Posterior cingulate gyrus (tissue), 11 donors: Measurements from ENCODE around the gene RAB5B.
A peak's percentile ranks its signal among the peaks of the same experiment; 100 is the strongest.

Source experiments
- DNase-seq, 10 donors: peaks; one replicate each; pipeline versions ENCODE4 v3.0.0 to v3.0.0-alpha.2; 2020 to 2021; ENCODE audit warnings: mixed read lengths in 3 of 10
- intact Hi-C: fragments of 100-400 bp; cut with DNase I; formaldehyde crosslinking; loops from one replicate; pipeline ENCODE4 v1.15.1; 2023

The RAB5B gene

GRCh38 chr12:56007564-56008559, 34.0 kb downstream of the RAB5B start:
- intact Hi-C loops = loop anchor here (1.0 kb wide), 1 partner anchor 11 kb away; the partner anchor contains the start of gene SUOX
- peak in 8 of 10 donors; percentile 15 to 88 (median 42) for DNase-seq

DNA sequence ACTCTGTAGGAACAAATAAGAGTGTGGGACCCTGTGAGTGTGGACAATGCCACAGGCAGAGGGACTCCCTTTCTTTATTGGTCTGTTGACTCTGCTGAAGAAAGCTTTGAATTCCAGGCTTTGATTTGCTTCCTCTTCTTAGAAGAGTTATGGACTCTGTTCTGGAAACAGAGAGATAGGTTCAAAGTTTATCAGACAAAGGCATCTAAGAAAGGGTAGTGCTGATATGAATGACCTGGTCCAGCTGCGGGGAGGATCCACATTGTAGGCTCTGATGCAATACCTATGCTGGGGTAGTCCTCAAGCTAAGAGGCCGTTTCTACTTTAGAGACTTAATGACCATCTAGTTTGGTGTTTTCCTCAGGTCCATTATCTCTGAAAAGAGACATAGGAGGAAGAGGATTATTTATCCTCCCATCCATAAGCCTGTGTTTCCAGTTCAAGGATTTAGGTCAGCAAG, 36.3 kb downstream of the RAB5B start:
- DNase-seq = no peak
- intact Hi-C loops = no loop called here

DNA sequence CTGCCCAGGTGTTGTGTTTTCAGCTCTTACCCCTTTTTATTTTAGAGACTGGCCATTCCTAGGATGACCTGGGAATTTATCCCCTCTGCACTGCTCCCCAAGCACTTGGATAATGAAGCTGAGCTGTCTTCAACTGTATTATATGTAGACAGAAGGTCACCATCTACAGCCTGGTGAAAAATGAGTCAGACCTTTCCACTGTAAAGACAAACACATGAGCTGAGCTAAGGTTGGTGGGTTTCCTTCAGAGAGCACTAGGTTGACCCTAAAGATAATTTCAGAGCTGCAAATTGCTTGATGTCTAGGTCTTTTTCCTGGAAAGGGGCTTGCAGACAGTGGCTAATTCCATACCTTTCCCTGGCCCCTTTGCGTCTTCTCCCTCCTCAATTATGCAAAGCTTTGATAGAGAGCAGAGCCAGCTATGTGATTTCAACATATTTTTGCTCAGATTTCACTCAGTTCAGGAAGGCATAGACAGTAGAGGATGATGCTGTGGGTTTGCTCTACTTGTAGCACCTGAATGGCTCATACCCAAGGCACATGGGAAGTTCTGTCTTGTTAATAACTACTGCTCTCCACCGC, 37.7 kb downstream of the RAB5B start:
- no peak for DNase-seq
- intact Hi-C loops = no loop called here

DNA sequence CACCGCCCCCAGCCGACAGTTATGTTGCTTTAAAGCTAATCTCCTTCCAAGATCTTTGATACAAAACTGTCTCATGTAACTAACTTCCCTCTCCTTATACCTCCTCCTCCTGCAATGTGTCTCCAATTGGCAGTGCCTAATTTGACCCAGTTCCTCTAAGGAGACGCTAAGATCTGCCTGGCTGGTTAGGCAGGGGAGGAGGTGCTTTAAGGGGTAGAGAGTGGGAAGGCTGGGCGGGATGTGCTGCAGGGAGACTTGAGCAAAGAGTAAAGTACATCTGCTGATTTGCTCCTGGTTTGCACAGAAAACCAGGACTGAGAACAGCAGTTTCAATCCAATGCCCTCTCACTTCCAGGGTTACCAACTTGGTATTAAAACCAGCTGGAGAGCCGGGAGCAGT, 39.6 kb downstream of the RAB5B start:
- intact Hi-C loops = no loop called here
- DNase-seq = peak in 6 of 10 donors; percentile 14 to 89 (median 48)

DNA sequence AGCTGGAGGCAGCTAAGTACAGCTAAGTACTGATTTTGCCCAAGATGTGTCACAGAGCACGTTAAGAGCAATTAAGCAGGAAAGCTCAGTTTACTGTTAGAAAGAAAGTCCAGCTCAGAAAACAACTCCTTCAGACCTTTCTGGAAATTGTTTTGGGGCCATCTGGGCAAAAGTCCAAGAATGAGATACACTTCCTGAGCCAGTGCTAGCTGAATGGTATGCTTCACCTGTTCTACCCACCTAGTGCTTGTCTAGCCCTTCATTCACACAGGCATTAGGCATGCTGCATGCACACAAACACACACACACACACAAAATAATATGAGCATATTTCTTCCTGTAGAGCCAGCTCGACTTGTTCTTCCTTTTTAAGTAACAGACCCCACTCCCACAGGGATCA, 40.3 kb downstream of the RAB5B start:
- intact Hi-C loops = no loop called here
- DNase-seq = no peak

DNA sequence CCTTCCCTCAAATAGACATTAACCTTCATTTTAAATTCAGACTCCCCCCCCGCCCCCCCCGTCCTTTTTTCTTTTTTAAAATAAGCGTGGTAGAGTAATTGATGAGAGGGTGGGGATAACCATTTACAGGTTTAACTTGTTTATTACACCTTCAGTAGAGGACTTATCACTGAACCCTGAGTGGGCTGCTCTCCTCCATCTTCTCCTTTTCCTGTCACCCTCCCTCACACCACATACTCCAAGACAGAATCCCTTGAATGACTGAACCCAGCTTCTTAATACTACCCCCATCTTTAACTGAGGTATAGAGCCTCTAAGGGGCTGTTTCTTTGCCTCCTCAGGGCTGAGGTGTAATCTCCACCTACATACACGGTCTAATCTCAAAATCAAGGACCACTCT, 43.3 kb downstream of the RAB5B start:
- no peak for DNase-seq
- intact Hi-C loops = no loop called here

- no peak for DNase-seq
- intact Hi-C loops = no loop called here
These were observed 44.5 kb downstream of the RAB5B start for GRCh38 chr12:56018356-56018755.

DNA sequence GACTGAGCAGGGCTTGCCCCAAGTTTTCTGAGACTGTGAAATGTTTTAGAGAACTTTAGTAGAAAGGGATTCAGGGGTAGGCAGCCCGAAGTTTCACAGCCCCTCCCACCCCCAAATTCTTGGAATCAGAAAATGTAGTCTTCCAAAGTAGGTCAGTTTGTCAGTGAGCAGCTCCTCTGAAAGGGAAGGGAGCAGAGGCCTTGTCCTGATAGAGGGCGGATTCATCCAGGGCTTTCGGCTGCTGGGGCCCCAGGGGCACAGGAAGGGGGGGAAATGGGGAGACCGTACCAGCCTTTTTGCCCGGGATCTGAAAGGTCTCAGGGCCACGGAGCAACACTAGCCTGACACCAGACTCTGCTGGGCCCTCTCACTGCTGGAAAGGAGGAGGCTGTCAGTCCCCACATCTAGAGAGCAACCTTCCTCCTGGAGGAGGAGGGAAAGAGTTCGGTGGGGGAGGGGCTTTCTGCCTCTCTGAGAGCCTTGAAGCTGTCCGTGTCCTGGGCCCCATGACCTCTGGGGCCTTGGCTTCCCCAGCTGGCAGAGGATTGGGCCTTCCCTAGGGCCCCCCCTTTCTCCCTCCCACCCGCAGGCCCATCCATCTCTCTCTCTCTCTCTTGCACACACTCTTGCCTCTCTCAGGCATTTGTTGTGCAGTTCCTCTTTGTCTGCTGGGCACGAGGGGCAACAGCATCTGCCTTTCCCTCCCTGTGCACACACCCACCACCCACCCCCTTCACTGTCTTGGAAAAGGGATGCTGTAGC, 46.7 kb downstream of the RAB5B start, which contains the start of gene IKZF4:
IKZF4 (plus strand) TSS at position 621 of the 762 bp plus-strand sequence. CDS start 451 bp downstream, outside the sequence.
- peak in 4 of 10 donors; percentile 28 to 84 (median 55) for DNase-seq
- intact Hi-C loops = no loop called here

GRCh38 chr12:56021889-56022497, 48.1 kb downstream of the RAB5B start:
- intact Hi-C loops = no loop called here
- peak in 1 of 10 donors; percentile 4 for DNase-seq

- intact Hi-C loops = no loop called here
- no peak for DNase-seq
These were observed 54.8 kb downstream of the RAB5B start for GRCh38 chr12:56028511-56029165.

DNA sequence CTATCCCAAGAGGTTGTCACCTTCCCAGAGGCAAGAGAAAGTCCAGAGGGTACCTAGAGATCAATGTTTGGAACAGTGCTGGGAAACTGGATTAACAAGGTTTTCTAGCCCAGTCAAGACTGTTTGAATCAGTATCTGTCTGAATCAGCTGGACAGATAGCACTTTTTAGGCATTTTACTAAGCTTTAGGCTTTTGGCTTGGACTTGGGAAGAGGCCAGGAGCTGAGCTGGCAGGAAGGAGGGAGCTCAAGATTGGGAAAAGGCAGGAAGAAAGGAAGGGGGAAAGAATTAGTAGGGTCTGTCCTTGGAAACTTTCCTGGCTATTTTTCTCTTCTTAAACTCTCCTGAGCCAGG, 55.3 kb downstream of the RAB5B start:
- intact Hi-C loops = no loop called here
- no peak for DNase-seq

GRCh38 chr12:56029666-56030293, 55.9 kb downstream of the RAB5B start:
- DNase-seq = peak in 2 of 10 donors; percentile 19 to 25
- intact Hi-C loops = no loop called here

DNA sequence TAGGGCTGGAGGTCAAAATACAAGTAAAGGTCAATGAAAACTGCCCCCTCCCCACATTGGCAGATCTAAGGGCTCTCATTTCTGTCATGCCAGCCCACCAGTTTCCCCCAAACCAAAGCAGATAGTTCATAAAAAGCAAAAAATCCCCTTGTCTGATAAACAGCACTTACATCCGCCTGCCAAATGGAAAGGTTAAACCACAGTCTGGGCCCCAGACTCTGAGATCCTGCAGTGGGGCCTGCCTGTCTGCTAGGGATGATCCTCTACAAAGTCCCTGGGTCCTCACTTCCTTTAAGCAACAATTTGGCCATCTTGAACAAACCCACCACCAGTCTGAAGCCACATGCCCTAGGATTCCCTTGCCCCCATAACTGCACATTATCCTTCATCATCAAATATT, 58.1 kb downstream of the RAB5B start:
- intact Hi-C loops = no loop called here
- DNase-seq = no peak

GRCh38 chr12:56034586-56035332, 60.9 kb downstream of the RAB5B start:
- no peak for DNase-seq
- intact Hi-C loops = no loop called here

GRCh38 chr12:56037161-56037560, 63.3 kb downstream of the RAB5B start:
- DNase-seq = no peak
- intact Hi-C loops = no loop called here

GRCh38 chr12:56038022-56038655, 64.3 kb downstream of the RAB5B start:
- intact Hi-C loops = no loop called here
- no peak for DNase-seq

GRCh38 chr12:56040151-56040550, 66.3 kb downstream of the RAB5B start:
- intact Hi-C loops = loop anchor here (2.0 to 5.0 kb wide), 3 partner anchors 42 to 297 kb away; partner anchors contain the start of genes ERBB3, GDF11, RPL41 and ZC3H10

GRCh38 chr12:56040963-56041551, 67.2 kb downstream of the RAB5B start:
- DNase-seq = no peak
- intact Hi-C loops = loop anchor here (1.0 to 5.0 kb wide), 4 partner anchors 41 to 298 kb away; partner anchors contain the start of genes ERBB3, GDF11, RPL41 and ZC3H10

More at GRCh38 chr12:56040151-56040550, 66.3 kb downstream of the RAB5B start:
- no peak for DNase-seq
